ENCODE results near the gene ZNF280C.

The ZNF280C gene

DNA sequence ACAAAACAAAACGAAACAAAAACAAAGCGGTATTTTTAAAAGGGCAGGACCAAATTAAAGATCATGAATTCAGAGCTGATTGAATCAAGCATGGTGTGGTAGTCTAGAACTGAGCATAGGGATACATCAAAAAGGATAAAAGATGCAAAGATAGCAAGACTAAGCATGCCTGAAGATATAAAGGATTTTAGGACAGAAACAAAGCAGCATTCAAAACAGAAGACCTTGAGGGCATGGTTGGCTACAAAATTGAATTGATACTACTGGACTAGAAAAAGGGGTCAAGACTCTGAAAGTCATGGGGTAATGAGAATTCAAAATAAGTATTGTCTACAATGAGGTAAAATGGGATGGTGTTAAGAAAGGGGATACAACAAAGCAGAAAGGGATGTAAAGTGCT, 55.3 kb downstream of the ZNF280C start:
- no peak for TF ChIP-seq CTCF (conservative IDR thresholded peaks at IDR 0.05)
- no peak overlapping the region for H3K27ac ChIP-seq

- TF ChIP-seq CTCF (conservative IDR thresholded peaks at IDR 0.05) = no peak
- H3K27ac ChIP-seq = no peak overlapping the region
Measured at GRCh38 chrX:130212371-130212770, 56.3 kb downstream of the ZNF280C start.

GRCh38 chrX:130211415-130212186, 57.1 kb downstream of the ZNF280C start:
- TF ChIP-seq CTCF (conservative IDR thresholded peaks at IDR 0.05) = no peak
- H3K27ac ChIP-seq = no peak overlapping the region

- no peak overlapping the region for H3K27ac ChIP-seq
- no peak for TF ChIP-seq CTCF (conservative IDR thresholded peaks at IDR 0.05)
Measured at GRCh38 chrX:130204647-130205046, 64.1 kb downstream of the ZNF280C start.

- TF ChIP-seq CTCF (conservative IDR thresholded peaks at IDR 0.05) = no peak
- peak overlapping the region; percentile 74 for H3K27ac ChIP-seq
Measured at GRCh38 chrX:130197464-130197863, 71.2 kb downstream of the ZNF280C start.

DNA sequence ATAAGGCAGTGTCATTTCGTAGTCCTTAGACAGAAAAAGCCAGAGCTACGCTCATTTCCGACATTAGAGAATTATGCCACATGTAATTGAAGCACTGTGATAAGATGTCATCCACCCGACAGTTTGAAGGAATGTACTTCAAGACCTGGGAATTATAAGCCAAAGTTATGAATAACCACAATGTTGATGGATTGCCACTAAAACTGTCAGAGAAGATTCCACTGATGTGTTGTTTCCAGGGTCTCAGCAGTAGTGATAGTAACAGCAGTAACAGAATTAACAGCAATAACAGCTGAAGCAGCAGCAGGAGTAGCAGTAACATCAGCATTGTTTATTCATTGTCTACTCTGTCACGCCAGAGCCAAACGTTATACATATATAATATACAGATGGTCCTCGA, 72.2 kb downstream of the ZNF280C start:
- no peak overlapping the region; the same call in 1 of the 2 replicates for H3K27ac ChIP-seq
- no peak for TF ChIP-seq CTCF (conservative IDR thresholded peaks at IDR 0.05)

DNA sequence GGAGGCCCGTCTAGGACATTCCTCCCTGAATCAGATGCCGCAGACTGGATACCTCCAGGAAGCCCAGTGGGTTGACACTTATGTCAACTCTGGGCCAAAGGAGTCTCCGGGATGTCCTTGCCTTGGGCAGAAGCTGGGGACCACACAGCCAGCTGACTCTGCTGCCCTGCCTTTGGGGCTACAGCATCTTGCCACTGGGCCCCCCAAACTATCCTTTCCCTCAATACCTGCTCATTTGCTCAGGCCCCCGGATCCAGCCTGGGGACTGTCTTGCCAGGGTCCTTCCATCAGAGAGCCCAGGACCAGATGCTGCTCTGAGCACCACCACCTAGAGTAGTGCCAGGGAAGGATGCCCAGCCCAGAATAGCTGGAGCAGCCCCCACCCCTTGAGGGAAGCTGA, 77.9 kb downstream of the ZNF280C start:
- no peak for TF ChIP-seq CTCF (conservative IDR thresholded peaks at IDR 0.05)
- H3K27ac ChIP-seq = no peak overlapping the region
